HG02884 (cell line): ENCODE measurements around the gene ANKFN1.

Experiments
- ATAC-seq: cut with Tn5 transposase; IDR thresholded peaks from one replicate; pipeline ENCODE4 v1.9.1; 2021; ENCODE audit warnings: mild to moderate bottlenecking, moderate library complexity; ENCODE audit not compliant: unreplicated experiment

The ANKFN1 gene

DNA sequence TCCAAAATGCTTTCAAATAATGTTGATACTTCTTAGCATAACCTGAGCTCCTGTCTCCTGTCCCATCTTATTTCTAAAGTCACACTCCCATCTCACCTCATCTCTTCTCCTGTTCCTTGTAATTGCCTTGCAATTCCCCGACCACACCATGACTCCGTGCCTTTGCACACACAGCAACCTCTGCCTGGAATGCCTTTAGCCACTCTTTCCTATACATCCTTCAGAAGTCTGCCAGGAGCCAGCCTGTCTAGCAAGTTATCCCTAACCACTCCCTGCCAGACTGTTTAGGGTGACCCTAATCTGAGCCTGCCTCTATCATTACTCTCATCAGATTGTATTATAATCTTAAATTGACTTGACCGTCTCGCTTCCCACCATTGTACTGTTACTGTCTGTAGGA, 272.2 kb downstream of the ANKFN1 start:
- ATAC-seq = no peak

DNA sequence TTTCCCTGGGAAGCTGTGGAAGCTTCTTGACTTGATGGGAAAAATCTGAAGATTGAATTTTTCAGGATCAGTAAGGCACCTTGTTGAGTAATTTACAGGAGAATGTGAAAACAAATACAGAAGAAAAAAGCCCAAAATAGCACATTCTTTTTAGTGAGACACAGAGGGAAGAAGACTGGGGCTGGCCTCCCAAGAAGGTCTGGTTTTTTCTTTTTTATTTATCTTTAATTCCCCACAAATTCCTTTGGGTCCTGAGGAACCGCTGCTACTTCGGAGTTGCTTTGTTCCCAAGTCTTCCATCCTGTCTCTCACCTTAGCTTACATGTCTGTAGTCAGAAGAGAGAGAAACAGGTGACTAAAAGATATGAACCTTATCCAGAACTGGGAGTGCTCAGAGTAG, 273.6 kb downstream of the ANKFN1 start:
- no peak for ATAC-seq

DNA sequence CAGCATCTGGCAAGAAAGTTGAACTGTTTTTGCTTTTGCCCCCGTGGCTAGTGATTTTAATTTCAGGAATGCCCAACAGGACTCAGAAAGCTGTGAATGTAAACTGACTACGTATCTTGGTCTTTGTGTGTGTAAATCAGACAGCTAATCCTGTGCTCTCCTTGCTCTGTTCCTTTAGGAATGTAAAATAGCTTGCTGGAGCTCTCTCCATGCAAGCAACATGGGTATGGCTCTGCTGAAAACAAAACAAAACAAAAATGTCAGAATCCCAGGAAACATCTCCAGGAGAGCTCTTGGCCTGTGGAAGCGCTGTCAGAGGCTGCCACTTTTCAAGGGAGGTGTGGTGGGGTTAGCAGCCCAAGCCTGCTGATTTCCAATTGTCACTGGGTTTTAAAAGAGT, 278.5 kb downstream of the ANKFN1 start:
- no peak for ATAC-seq

DNA sequence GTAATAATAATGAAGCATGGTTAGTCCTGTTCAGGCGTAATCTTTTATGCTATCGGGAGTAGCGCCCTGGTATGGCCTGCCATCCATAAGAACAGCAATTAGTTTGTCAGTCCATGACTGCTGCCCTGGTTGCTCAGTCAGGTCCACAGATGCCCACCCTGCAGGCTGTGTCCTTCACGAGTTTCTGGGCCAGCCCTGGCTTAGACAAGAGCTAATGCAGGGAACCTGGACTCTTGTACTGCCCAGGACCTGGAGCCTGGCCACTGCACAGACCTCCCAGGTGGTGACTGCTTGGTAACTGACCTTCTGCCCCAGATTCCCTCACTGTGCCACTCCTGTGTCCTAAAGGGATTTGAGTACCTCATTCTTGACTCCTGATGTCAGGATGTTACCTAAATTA, 279.2 kb downstream of the ANKFN1 start:
- ATAC-seq = no peak

DNA sequence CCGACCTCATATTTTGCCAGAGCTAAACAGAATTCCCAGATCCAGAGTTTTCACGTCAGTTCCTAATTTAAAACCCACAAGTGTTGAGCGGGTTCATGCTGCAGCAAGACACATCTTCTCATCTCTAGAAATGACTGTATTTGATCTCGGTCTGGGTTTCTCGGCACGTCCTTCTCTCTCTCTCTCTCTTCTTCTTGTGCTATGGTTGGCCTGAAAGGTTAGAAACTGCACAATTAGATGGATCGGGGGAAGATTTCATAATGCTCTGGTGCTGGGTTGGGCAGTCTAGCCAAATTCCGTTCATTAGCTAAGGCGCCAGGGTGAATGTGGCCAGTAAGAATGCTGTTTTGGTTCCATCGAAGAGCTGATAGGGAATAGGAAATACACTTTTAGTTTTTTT, 281.3 kb downstream of the ANKFN1 start:
- ATAC-seq = no peak

DNA sequence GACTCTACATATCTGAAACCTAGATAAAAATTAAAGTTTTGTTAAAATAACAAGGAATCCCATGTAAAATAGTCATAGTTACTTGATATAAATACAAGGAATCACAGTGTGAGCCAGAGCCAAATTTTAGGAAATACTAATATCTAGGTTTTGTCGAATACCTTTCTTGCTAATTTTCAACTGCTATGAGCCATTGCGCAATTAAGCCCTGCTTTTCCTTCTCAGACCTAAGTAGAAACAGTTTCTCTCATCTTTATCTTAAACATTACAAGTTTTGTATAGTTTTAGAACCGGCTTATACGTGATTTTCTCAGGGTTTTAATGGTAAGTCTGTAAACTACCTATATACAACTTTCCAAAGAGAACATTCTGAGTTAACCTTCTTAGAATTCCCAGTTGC, 282.9 kb downstream of the ANKFN1 start:
- no peak for ATAC-seq

DNA sequence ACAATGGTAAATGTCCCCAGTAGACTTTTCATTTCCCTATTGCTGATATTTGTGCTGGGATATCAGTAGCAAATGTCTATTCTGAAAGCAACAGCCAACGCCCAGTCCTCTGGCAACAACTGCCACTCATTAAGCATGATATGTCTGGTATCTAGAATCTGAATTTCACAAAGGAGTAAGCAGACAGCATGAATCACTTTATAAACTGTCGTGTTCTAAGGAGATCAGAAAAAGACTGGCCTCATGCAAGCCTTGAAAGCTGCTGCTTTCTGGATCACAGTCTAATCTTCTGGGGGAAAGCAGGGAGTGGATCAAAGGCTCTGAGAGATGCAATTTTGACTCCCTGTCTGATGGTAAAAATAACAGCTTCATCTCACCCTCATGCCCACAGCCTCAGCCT, 287.1 kb downstream of the ANKFN1 start:
- no peak for ATAC-seq

DNA sequence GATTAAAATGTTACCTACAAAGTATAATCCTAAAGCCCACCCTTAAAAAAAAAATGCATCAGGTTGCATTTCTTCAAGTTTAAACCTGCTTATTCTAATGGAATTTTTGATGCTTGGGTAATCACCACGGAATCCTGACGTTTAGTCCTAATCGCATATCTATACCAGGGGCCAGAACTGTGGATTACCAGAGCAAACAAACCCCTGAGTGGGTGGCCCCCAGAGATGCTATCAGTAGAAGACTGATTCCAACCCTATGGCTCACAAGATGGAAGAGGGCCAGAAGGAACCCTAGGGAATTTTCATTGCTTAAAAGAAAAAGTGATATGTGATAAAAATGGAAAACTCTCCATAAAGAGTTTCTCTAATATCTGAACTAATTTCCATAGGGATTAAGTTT, 288.0 kb downstream of the ANKFN1 start:
- ATAC-seq = no peak

DNA sequence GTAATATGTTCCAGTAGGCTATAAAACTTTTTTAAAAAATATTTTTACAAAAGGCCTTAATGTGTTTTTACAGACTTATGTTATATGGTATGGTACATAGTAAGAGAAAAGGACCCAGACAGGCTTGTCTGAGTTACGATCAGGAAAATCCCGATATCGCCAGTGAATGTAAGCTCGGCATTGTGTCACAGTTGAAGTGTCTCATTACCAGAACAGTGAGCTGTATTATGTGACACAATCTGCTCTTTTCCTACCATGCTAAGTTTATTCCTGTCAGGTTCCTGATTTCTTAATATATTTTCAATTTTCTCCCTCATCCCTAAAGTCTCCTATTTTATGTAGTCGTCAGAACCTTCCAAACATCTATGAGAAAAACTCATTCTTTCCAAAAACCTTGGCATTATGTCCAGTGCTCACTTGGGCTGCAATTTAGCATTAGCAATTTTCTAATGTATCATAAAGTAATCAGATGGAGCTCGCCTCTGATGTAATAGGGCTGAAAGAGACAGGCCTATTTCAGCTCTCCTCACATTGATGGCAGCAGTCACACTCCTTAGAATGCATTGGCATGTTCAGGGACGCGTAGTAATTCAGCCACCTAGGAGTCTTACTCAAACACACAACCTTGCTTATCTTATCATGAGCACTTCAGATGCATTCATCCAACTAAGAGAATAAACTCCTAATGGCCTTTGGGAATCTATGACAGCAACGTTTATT, 292.6 kb downstream of the ANKFN1 start:
- no peak for ATAC-seq

DNA sequence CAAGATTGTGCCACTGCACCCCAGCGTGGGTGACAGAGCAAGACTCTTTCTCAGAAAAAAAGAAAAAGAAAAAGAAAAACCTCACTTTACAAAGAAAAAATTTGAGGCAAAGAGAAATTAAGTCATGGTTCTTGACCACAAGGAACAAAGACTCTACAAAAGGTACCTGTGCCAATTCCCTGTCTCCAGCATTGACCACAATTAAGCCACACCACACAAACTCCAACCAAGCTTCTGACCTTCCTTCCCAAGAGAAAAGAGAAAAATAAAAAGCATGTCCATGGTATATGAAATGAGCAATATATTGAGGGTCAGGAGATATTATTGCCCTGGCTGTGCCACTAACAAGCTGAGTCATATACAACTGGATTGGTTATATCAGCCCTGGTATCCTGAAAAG, 293.9 kb downstream of the ANKFN1 start:
- no peak for ATAC-seq

DNA sequence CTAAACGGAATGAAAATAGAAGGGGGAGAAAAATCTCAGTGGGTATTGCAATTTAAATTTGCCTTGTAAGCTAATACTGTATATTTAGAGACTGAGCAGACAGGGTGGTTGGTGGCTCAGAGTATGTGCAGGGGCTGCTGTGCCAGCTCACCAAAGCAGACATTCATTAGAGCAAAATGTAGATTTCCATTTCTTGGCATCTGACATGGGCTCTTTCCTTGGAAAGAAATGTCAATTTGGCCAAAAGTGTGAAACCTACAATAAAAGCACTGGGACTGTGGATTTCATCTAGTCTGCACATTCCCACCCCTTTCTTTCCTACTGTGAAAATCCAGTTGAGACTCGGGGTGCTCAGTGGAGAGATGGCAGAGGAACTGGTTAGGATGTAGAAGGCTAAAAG, 295.1 kb downstream of the ANKFN1 start:
- ATAC-seq = no peak

DNA sequence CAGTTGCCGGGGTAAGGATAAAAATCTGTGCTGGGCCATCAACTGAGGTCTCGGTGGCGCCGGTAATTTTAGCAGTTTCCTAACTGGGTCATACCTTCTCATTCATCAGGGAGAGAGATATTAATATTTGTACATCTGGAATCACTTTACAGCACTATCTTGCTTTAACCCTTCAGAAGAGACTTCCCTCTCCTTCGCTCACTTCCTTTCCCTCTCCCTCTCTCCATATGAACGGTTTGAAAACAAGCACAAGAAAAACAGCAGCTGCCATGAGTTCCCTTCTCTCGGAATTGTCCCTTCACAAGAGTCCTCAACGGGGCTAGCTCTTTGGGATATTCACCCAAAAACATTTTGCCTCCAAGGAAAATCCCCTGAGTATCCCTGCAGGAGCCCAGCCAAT, 295.9 kb downstream of the ANKFN1 start:
- no peak for ATAC-seq

DNA sequence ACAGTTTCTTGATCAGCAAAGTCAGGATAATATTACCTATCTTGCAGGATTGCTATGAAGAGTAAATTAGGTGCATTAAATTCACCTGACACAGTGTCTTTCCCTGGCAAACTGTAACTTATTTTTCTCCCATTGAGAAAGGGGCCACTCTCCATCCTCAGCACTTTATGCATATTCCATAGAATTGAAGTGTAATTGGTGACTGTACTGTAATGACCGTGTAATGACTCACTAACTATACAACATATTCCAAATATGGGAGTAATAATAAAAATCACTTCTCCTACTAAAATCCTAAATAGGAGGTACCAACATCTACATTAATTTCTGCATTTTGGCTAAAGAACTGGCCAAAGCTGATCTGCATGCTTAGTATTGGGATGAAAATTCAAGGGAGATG, 298.4 kb downstream of the ANKFN1 start:
- ATAC-seq = no peak

DNA sequence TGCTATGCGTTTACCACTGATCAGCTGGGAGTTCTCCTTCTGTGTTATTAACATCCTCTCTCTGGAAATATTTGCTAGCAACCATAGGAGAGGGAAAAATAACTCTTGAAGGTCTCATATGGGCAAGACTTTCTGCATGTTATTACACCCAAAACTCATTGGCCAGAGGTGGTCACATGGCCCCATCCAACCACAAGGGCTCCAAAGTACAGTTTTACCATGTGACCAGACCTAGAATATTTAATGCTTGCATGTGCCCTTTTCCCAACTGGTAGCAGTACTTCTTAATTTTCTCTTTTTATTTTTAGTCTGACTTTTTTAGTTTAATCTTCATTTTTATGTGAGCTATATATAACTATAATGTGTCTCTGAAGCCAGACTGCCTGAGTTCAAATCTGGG, 299.2 kb downstream of the ANKFN1 start:
- ATAC-seq = no peak

DNA sequence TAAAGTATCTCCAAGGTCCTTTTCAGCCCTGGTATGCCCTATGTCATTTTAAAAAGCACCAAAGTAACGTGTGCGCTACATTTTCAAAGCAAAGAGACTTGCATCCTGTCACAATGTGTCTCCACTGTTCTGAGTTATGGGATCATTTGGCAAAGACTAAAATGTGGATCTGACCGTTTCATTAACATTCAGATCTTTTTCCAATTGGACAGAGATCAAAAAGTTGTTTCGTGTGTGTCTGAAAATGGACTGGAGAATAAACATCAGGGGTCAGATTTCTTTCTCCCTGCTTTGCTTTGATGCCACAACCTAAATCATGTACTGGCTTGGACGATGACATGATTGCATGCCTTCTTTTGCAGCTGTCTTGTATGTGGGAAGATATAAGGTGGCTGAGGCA, 304.2 kb downstream of the ANKFN1 start:
- ATAC-seq = no peak

DNA sequence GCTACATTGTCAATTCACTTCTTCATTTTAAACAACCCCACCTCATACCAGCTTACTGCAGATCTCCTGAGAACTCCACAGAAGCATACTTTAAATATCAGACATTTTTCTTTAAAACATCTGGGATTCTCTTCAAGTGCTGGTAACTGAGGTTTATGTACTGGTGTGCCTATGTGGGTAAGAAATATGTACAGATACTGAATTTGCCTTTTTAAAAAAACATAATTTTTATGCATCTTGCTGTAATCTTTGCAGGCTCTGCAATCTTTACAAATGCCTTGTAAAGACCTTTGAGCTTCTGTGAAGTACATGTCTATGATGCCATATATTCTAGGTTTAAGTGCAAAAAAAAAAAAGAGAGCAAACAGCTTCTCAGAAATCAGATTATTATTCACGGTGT, 312.6 kb downstream of the ANKFN1 start:
- ATAC-seq = no peak

DNA sequence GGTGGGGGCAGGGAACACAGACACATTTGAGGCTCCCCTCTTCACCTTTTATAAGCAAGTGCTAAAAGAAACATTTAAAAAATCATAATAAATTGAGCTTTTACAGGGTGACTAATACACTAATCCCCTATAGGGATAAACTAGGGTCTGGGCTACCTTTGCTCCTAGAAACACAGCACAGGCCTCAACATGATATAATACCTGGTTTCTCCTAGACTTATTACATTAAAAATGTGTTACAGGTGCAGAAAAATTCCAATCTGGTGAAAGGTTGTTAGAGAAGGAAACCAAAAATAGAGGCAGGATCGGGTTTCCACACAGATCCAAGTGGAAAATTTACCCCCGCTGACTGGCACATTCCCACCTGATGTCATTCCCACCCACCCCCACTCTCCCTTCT, 315.6 kb downstream of the ANKFN1 start:
- ATAC-seq = no peak

DNA sequence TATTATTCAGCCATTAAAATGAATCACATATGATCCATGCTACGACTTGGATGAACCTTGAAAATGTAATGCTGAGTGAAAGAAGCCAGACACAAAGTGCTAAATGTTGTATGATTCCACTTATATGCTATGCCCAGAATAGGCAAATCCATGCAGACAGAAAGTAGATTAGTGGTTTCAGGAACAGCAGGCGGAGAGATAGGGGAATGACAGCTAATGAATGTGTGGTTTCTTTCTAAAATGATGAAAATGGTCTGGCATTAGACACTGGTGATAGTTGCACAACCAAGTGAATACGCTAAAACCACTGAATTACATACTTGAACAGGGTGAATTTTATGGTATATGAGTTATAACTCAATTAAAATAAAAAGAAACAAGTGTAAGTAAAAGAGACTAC, 318.4 kb downstream of the ANKFN1 start:
- ATAC-seq = no peak

DNA sequence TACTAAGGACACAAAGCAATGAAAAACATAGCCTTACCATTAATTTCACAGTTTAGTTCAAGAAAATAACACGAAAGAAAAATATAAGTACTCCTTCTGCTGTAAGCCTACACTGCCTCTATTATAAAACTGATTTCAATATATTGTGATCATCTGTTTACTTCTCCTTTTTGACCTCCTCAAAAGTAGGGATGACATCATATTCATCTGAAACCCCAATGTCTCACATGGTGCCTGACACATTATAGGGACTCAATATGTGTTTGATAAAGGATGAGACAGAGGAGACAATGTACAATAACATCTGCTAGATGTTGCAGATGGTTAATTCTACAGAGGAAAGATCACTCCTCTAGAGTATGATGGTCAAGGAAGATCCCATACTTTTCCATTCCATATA, 321.8 kb downstream of the ANKFN1 start:
- no peak for ATAC-seq

DNA sequence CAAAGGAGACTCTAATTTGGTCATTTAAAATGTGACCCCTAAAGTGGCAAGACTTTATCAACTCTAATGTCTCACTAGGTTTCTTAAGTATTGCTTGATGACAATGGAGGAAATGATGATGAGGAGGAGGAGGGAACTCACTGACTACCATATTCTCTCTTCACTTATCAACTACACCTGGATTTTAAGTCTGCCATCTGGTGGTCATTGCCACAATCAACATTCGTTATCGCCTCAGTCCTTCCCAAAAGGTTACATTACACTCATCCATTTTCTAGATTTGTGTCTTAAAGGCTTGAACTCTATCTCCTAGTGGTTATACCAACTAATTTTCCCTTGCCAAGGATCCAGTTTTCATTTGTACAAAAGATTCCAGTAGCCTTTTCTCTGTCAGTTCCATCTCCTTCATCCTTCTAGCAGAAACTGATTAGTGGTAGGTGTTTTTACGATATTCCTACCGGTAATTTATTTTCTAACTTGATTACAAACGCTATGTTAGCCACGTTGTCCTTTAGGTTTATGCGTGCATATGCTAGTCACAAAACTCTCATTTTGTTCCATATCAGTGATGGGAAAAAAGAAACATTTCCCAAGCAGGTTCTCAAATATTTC, 325.7 kb downstream of the ANKFN1 start:
- no peak for ATAC-seq

DNA sequence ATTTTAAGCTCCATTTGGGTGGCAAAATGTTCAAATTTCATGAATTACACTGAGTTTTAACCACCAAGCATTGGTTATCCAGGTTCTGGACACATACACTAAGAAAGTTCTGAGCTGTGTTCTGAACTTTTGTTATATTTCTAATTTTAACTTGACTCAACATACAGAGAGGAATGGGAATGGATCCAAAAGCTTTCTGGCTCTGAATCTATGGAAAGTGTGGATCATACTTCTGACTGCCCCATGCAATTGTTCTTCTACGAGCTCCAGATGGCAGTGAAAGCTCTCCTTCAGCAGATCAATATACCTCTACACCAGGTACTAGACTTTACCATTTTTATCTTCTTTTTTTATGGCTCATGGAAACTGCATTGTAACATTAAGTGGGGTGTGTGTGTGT, 327.2 kb downstream of the ANKFN1 start:
- ATAC-seq = no peak

DNA sequence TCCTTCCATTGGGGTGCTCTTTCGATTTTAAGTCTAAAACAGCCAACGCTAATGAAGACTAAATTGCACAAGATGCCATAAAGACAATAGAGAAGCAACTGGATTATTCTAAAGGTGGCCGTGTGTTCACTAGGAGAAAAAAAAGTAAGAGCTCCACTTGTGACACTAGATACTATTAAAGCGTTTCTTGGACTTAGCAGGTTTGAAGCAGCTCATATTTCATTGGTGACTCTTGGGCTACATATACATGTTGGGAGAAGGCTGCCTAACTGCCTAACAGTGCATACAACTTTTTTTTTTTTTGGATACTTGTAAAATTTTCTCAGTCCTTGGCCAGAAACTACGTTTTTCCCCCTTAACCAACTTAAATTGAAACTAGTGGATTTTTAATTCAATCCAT, 328.4 kb downstream of the ANKFN1 start:
- no peak for ATAC-seq

DNA sequence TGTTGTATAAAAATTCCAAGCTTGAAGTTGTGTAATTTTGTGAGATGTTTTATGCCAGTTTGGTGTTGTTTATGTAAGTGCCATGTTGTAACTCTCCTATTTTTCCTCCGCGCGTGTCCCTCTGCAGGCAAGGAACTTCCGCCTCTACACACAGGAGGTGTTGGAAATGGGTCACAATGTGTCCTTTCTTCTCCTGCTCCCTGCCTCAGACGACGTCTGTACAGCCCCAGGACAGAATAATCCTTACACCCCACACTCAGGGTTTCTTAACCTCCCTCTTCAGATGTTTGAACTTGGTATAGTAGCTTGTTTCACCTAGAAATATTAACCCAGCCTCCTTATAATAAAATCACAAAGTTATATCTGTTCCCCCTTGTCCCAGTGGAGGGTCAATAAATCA, 329.0 kb downstream of the ANKFN1 start:
- no peak for ATAC-seq
